A172 (cell line): Measurements from ENCODE around the gene HLA-DOA. TPM values are rescaled to one million over a fixed set of nuclear protein-coding genes. Genes with fewer than 3 reads are reported as not detected.

Experiments used
- DNase-seq: peaks from one replicate; pipeline ENCODE4 v3.0.0-alpha.2; 2015; ENCODE audit warnings: low spot score
- total RNA-seq: library from RNA; depleted of rRNA; stranded (reverse); fragments of >200 nt; shearing (Covaris generic); gene quantifications from 2 replicates; pipeline ENCODE4 v1.2.3, GENCODE V29; 2014; rRNA removed

HLA-DOA gene
- not detected in 2 replicates for total RNA-seq

DNA sequence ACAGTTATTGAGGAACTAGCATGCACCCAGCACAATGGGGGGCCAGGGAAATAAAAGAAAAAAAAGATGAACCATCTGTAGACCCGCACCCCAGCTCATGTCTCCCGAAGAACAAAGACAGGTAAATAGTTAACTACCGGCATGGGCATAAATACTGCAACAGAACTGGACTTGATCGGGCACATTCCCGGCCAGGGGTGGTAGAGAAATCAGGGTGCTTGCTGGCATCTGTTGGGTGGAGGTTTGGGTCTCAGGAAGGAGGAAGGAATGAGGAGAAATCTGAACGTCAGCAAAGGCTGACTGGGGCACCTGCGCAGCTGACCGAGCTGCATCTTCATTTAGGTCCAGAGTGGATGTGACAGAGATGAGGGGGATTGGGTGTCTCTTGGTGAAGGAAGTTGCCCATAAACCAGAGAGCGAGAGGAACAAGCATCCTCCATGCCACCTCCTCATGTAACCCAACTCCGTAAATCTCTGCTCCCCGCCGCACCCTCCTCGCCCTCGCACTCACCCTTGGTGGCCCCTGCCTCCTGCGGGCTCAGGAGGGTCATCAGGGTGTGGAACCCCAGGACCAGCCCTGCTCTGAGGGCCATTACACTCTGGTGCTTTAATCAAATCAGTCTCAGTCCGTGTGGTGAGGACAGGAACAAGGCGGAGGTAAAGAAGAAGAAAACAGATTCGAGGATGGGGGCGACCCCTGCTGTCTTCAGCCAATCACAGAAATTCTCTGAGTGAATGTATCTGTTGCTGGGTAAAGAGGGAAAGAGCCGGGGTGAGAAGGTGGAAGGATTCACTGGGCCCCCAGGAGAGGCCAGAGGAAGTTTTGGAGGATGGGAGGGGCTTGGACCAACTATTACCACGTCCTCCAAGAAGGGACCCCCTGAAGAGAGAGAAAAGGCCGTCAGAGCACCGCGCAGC, at the start of gene HLA-DOA:
HLA-DOA (minus strand) TSS at position 648 of the 918 bp plus-strand sequence.
- DNase-seq: peak; percentile 14

DNA sequence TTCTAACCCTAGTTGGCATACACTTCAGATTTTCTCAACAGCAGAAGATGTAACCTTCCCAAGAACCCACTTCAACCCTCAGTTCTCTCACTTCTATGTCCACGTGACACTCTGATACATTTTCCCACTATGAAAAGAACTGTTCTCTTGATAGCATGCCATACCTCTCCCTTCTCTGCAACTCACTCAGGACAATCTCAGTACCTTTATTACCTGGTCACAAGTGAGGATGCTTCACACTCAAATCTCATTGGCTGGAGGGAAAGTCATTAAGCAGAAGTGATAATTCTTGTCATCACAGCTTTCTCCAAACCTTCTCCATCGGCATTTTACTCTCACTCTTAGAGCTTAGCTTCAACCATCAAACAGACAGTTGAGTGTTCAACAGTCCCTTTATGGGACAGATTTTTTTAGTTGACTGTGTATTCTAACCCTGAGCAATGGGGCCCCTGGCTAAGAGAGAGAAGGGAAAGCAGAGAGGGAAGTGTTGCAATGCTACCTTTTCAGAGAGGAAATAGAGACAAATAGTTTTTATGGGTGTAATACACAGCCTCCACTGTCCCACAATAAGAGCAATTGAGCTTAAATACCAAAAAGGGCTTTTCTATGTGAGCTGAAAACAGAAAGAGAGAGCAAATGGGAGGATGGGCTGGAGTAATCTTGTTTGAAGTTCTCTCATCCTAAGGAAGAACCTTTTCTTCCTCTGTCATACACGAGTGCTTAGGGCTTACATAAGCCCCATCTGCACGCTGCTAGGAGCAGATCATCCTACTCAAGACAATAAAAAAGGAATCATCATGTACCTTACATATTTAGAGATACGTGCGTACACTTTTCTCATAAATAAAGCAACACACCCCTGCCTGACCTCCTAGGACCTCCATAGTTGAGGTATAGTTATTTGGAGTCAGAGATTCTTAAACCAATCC, 48.1 kb upstream of the HLA-DOA start:
- no peak for DNase-seq

GRCh38 chr6:33053230-33053629, 43.8 kb upstream of the HLA-DOA start:
- no peak for DNase-seq

DNA sequence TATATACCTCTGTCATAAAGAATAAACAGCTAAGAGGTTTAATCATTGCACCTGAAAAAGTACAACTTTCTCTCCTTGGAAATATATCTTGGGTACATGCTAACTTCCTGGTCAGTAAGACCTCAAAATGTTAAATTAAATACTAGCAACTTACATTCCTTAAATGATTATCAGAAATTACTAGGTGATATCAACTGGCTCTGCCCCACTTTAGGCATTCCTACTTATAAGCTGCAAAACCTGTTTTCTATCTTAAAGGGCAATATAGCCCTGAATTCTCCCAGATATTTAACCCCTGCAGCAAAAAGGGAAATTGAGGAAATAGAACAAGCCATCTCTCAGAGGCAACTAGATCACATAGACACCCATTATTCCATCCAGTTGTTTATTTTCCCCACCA, 43.2 kb upstream of the HLA-DOA start:
- no peak for DNase-seq

- DNase-seq: no peak
Observed at GRCh38 chr6:33050014-33050810, 40.8 kb upstream of the HLA-DOA start.

- no peak for DNase-seq
Observed at GRCh38 chr6:33049323-33050013, 40.1 kb upstream of the HLA-DOA start.

DNA sequence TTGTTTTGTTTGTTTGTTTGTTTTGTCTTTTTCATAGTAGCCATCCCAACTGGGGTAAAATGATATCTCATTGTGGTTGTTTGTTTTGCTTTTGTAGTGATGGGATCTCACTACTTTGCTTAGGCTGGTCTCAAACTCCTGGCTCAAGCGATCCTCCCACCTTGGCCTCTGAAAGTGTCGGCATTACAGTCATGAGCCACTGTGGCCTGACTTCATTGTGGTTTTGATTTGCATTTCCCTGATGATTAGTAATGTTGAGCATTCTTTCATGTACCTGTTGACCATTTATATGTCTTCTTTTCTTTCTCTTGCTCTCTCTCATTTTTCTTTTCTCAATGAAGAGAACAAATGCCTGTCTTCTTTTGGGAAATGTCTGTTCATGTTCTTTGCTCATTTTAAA, 30.8 kb upstream of the HLA-DOA start:
- no peak for DNase-seq

DNA sequence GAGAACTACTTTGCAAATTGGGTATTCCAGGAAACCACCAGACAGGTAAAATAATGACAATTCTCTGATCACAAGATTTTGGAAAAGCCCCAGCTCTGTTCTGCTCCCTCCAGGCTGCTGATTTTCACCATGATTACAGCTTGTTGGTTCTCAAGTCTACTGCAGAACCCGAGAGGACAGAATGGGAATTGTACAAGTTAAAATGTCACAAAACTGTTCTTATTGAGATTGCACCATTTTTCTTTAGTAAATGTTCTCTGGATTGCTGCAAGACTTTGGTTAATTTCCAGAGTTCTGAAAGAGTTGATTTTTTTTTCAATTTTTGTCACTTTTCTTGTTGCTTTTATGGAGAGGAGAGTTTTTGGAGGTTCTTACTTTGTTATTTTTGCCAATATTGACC, 27.1 kb upstream of the HLA-DOA start:
- DNase-seq: no peak

DNA sequence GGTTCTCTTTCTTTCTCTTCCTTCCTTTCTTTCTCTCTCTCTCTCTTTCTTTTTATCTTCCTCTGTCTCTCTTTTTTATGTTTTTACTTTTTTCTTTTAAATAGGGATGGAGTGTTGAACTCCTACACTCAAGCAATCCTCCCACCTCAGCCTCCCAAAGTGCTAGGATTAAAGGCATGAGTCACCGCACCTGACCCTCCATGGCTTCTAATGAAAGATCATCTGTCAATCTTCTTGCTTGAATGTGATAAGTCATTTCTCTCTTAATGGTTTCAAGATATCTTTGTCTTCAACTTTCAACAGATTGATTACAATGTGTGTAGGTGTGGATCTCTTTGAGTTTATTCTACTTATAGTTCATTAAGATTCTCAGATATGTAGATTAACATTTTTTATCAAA, 25.2 kb upstream of the HLA-DOA start:
- no peak for DNase-seq

DNA sequence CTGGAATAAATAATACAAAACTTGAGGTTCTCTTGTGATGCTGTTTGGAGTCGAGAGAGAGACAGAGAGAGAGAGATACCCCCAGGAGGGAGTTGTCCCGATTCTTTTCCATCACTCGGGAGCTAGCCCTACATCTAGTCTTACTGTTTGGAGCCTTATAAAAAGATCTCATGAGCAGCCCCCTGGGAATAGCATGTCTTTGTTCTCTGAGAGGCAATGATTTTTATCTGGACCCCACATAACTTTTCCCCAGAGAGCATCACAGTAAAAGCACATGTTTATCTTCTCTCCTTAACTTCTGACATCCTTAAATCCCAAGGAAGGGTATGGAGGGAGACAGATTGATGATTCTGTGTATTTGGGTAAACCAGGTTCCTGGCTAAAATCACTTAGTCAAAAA, 20.9 kb upstream of the HLA-DOA start:
- no peak for DNase-seq

GRCh38 chr6:33029328-33030184, 20.2 kb upstream of the HLA-DOA start:
- DNase-seq: no peak

GRCh38 chr6:33028220-33028849, 18.9 kb upstream of the HLA-DOA start:
- DNase-seq: no peak

- DNase-seq: no peak
Observed at GRCh38 chr6:33024521-33024920, 15.1 kb upstream of the HLA-DOA start.

DNA sequence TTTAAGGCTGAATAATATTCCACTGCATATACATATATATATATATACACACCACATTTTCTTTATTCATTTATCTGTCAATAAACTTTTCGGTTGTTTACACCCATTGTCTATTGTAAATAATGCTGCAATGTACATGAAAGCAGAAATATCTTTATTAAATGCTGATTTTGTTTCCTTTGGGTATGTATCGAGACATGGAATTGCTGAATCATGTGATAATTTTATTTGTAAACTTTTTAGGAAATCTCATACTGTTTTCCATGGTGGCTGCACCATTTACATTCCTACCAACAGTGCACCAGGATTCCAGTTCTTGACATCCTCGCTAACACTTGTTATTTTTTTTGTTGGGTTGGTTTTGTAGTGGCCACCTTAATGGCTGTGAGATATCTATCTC, 14.1 kb upstream of the HLA-DOA start:
- DNase-seq: no peak

DNA sequence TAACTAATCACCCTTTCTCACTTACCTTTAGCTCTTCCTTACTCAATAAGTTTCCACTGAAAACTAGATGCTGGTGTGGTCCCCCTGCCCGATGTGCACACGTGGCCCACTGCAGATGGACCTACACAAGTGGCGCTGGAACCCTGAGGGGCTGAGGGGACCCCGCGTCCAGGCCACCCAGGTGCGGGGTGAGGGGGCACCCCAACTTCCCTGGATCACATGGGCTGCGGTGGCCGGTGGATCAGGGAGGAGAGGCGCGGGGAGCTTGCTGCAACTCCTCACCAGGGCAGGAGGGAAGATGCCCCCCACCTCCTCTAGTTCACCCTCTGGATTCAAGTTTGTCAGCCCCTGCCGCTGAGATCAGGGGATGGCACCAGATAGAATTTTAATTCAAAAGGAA, 12.5 kb upstream of the HLA-DOA start:
- no peak for DNase-seq

GRCh38 chr6:33019372-33019771, 10.0 kb upstream of the HLA-DOA start:
- no peak for DNase-seq

DNA sequence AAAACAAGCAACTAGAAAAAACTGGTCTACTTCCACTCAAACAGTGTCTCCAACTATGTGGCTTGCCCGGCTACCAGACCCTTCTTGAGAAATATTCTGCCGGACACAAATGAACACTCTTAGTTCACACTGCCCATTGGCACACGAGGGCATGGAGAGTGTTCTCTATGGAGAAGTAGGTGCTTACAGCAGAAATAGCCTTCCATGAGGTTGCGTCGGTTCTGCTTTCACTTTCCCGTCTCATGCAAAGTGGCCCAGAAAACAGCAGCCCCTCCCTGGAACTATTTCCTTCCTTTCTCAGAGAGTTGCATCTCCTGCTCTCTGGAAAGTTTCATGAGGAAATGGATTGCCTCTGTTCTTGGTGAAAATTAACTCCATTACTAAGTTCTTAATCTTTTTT, 9.5 kb upstream of the HLA-DOA start:
- peak; percentile 22 for DNase-seq

DNA sequence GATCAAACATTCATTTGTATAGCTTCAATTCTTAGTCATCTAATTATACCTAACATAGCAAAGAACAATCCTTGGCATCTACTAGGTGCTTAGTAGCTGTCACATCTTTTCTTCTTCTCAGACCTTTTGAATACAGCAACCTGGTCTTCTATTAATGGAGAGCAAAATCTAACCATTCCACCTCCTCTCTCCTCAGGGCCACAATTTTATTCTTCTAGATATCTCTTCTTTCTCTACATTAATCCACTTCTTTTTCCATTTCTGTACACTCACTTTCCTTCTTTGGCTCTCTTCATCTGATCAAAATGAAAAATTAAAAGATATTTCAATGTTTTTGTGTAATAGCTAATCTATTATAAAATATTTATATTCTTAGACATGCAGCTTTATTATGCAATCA, 9.0 kb upstream of the HLA-DOA start:
- DNase-seq: no peak

DNA sequence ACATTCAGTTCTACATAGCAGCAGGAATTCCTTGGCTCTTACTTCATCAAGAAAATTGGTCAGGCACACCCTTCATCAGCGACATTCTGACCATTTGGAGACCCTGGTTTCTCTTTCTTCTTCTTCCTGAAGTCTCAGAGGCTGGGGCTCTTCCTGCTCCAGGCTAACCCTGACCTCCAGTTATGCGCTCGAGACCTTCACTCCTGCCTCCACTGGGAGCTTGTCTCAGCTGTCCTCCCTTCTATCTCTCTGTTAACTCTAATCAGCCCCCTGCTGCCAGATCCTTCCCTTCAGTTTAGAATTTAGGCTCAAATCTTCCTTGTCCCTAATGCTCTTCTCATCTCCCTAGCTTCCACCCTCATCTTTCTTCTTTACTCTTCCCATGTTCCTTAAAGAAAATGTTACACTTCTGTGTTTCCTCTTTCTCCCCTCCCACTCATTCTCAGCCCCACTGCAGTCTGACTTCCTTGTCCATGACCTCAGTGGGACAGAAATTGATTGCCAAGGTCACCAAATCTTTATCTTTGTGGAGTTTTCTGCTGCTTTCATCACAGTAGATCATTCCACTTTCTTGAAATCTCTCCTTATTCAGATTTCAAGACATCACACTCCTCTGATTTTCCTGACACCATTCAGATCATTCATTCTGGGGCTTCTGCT, 8.4 kb upstream of the HLA-DOA start:
- no peak for DNase-seq
